Neural cell (in vitro differentiated cells): ENCODE data around the gene PRKAR1A. TPM values are rescaled to one million over a fixed set of nuclear protein-coding genes. Genes with fewer than 3 reads are reported as not detected.

Experiments used
- H2AFZ ChIP-seq: fragments of 200-600, 300-800 bp; sonication (generic), shearing (Covaris generic); 2 replicates; pipeline ENCODE4 v1.6.0; 2014; ENCODE audit warnings: low read depth, mild to moderate bottlenecking, antibody characterized with exemption, low read length, moderate library complexity
- H3F3A ChIP-seq: fragments of 200-600 bp; shearing (Covaris generic); 2 replicates; pipeline ENCODE4 v1.6.1; 2016; ENCODE audit warnings: mild to moderate bottlenecking, moderate library complexity, mixed read lengths, antibody characterized with exemption, low read length; ENCODE audit not compliant: insufficient read depth, poor library complexity, severe bottlenecking
- H3K27ac ChIP-seq: fragments of 200-600, 300-800 bp; sonication (generic), shearing (Covaris generic); 2 replicates; pipeline ENCODE4 v1.5.1; 2014; ENCODE audit warnings: mild to moderate bottlenecking, low read length, moderate library complexity
- H3K27me3 ChIP-seq: fragments of 300-800, 200-600 bp; sonication (generic), shearing (Covaris generic); 2 replicates; pipeline ENCODE4 v1.6.0; 2014; ENCODE audit warnings: mild to moderate bottlenecking, low read depth, low read length, moderate library complexity; ENCODE audit not compliant: insufficient read depth
- H3K36me3 ChIP-seq: fragments of 300-800, 200-600 bp; sonication (generic), shearing (Covaris generic); 2 replicates; pipeline ENCODE4 v1.5.1; 2014; ENCODE audit warnings: mild to moderate bottlenecking, antibody characterized with exemption, low read length, moderate library complexity; ENCODE audit not compliant: insufficient read depth
- H3K4me2 ChIP-seq: fragments of 300-800, 200-600 bp; sonication (generic), shearing (Covaris generic); 2 replicates; pipeline ENCODE4 v1.6.0; 2014; ENCODE audit warnings: mild to moderate bottlenecking, low read length
- H3K4me3 ChIP-seq: fragments of 300-800, 200-600 bp; sonication (generic), shearing (Covaris generic); 2 replicates; pipeline ENCODE4 v1.5.1; 2014; ENCODE audit warnings: mild to moderate bottlenecking, low read length, moderate library complexity
- H3K79me2 ChIP-seq: fragments of 200-600 bp; shearing (Covaris generic); replicated peaks from 2 replicates; pipeline ENCODE4 v1.6.0; 2014; ENCODE audit warnings: mild to moderate bottlenecking, low read length, moderate library complexity; ENCODE audit not compliant: insufficient read depth
- H3K9ac ChIP-seq: fragments of 300-800, 200-600 bp; sonication (generic), shearing (Covaris generic); 2 replicates; pipeline ENCODE4 v1.6.1; 2016; ENCODE audit warnings: mild to moderate bottlenecking, low read length, mixed read lengths
- H3K9me2 ChIP-seq: fragments of 200-600 bp; shearing (Covaris generic); 2 replicates; pipeline ENCODE4 v1.6.1; 2016; ENCODE audit warnings: mild to moderate bottlenecking, low read length, mixed read lengths; ENCODE audit not compliant: insufficient read depth
- H3K9me3 ChIP-seq: fragments of 200-600, 300-800 bp; sonication (generic), shearing (Covaris generic); 2 replicates; pipeline ENCODE4 v1.6.1; 2016; ENCODE audit warnings: mild to moderate bottlenecking, mixed run types, low read length, moderate library complexity, mixed read lengths
- H4K20me1 ChIP-seq: fragments of 200-600 bp; shearing (Covaris generic); 2 replicates; pipeline ENCODE4 v1.6.1; 2016; ENCODE audit warnings: mild to moderate bottlenecking, mixed run types; ENCODE audit not compliant: insufficient read depth
- EP300 ChIP-seq: fragments of 450-650 bp; conservative IDR thresholded peaks from 2 replicates; pipeline ENCODE4 v1.6.1; 2014; ENCODE audit warnings: antibody characterized with exemption, mild to moderate bottlenecking, moderate library complexity; ENCODE audit not compliant: poor library complexity, severe bottlenecking
- EZH2 ChIP-seq: fragments of 200-600, 300-800 bp; shearing (Covaris generic), sonication (generic); IDR thresholded peaks from 2 replicates; pipeline ENCODE4 v1.6.1; 2014; ENCODE audit warnings: antibody characterized with exemption, low read length, borderline replicate concordance, mild to moderate bottlenecking; ENCODE audit not compliant: insufficient read depth, poor library complexity, severe bottlenecking
- MXI1 ChIP-seq: fragments of 450-650 bp; conservative IDR thresholded peaks from 2 replicates; pipeline ENCODE4 v1.6.1; 2014; ENCODE audit warnings: antibody characterized with exemption, mild to moderate bottlenecking; ENCODE audit not compliant: poor library complexity, severe bottlenecking
- POLR2AphosphoS5 ChIP-seq: IDR thresholded peaks from 2 replicates; pipeline ENCODE4 v1.6.1; 2012
- RAD21 ChIP-seq: fragments of 450-650 bp; conservative IDR thresholded peaks from 2 replicates; pipeline ENCODE4 v1.6.1; 2014; ENCODE audit warnings: antibody characterized with exemption, mild to moderate bottlenecking, moderate library complexity
- SMC3 ChIP-seq: fragments of 450-650 bp; conservative IDR thresholded peaks from 2 replicates; pipeline ENCODE4 v1.6.1; 2014; ENCODE audit warnings: antibody characterized with exemption, mild to moderate bottlenecking, moderate library complexity; ENCODE audit not compliant: poor library complexity
- TAF1 ChIP-seq: IDR thresholded peaks from 2 replicates; pipeline ENCODE4 v1.6.1; 2012; ENCODE audit warnings: low read depth
- polyA plus RNA-seq: library from polyadenylated mRNA; depleted of rRNA; stranded (reverse); fragments of >200 nt; gene quantifications from 2 replicates; pipeline ENCODE4 v1.2.3, GENCODE V29; 2014
- TF ChIP-seq, protein P1 (sequence below): fragments of 450-650 bp; IDR thresholded peaks from 2 replicates; pipeline ENCODE4 v1.5.1; 2014; ENCODE audit warnings: antibody characterized with exemption, mild to moderate bottlenecking, moderate library complexity; ENCODE audit not compliant: poor library complexity, severe bottlenecking
- TF ChIP-seq, protein P2 (sequence below): IDR thresholded peaks from 2 replicates; pipeline ENCODE4 v1.6.1; 2012; ENCODE audit warnings: borderline replicate concordance

Gene PRKAR1A
- polyA plus RNA-seq, 1 donor from 2014 or later: 539 TPM

DNA sequence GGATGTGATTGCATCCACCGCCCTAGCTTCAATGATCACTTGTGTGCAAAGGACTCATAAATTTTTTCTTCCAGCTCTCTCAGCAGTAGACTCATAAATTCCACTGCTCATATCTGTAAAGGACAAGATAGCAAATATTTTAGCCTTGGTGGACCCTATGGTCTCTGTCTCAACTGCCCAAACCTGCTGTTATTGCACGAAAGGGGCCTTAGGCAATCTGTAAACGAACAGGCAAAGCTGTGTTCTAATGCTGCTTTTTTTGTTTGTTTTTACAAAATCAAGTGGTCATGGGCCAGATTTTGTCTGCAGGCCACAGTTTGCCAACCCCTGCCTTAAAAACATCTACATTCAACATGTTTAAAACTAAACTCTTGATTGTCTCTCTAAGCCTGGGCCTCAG is 54.8 kb downstream of the PRKAR1A start:
- no peaks in the 10 kb centered on the region for H3K79me2 ChIP-seq
- no peak overlapping the region for H3K4me3 ChIP-seq
- no peaks in the 10 kb centered on the region for H3K9me2 ChIP-seq
- no peak for TF ChIP-seq SMC3
- TF ChIP-seq, protein P1, sequence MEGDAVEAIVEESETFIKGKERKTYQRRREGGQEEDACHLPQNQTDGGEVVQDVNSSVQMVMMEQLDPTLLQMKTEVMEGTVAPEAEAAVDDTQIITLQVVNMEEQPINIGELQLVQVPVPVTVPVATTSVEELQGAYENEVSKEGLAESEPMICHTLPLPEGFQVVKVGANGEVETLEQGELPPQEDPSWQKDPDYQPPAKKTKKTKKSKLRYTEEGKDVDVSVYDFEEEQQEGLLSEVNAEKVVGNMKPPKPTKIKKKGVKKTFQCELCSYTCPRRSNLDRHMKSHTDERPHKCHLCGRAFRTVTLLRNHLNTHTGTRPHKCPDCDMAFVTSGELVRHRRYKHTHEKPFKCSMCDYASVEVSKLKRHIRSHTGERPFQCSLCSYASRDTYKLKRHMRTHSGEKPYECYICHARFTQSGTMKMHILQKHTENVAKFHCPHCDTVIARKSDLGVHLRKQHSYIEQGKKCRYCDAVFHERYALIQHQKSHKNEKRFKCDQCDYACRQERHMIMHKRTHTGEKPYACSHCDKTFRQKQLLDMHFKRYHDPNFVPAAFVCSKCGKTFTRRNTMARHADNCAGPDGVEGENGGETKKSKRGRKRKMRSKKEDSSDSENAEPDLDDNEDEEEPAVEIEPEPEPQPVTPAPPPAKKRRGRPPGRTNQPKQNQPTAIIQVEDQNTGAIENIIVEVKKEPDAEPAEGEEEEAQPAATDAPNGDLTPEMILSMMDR: no peak
- TF ChIP-seq, protein P2, sequence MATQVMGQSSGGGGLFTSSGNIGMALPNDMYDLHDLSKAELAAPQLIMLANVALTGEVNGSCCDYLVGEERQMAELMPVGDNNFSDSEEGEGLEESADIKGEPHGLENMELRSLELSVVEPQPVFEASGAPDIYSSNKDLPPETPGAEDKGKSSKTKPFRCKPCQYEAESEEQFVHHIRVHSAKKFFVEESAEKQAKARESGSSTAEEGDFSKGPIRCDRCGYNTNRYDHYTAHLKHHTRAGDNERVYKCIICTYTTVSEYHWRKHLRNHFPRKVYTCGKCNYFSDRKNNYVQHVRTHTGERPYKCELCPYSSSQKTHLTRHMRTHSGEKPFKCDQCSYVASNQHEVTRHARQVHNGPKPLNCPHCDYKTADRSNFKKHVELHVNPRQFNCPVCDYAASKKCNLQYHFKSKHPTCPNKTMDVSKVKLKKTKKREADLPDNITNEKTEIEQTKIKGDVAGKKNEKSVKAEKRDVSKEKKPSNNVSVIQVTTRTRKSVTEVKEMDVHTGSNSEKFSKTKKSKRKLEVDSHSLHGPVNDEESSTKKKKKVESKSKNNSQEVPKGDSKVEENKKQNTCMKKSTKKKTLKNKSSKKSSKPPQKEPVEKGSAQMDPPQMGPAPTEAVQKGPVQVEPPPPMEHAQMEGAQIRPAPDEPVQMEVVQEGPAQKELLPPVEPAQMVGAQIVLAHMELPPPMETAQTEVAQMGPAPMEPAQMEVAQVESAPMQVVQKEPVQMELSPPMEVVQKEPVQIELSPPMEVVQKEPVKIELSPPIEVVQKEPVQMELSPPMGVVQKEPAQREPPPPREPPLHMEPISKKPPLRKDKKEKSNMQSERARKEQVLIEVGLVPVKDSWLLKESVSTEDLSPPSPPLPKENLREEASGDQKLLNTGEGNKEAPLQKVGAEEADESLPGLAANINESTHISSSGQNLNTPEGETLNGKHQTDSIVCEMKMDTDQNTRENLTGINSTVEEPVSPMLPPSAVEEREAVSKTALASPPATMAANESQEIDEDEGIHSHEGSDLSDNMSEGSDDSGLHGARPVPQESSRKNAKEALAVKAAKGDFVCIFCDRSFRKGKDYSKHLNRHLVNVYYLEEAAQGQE: no peak
- TF ChIP-seq POLR2AphosphoS5: no peak
- TF ChIP-seq TAF1: no peak
- no peak for TF ChIP-seq EP300
- TF ChIP-seq MXI1: no peak
- no peak for TF ChIP-seq RAD21
- no peak for TF ChIP-seq EZH2
- H3K9ac ChIP-seq: no peak overlapping the region
- H4K20me1 ChIP-seq: no peaks in the 10 kb centered on the region
- no peak overlapping the region for H3K27ac ChIP-seq
- H3K4me2 ChIP-seq: no peak overlapping the region
- H3K27me3 ChIP-seq: no peaks in the 10 kb centered on the region
- no peaks in the 10 kb centered on the region for H3F3A ChIP-seq
- no peaks in the 10 kb centered on the region for H3K9me3 ChIP-seq
- H3K36me3 ChIP-seq: no peaks in the 10 kb centered on the region
- H2AFZ ChIP-seq: no peak overlapping the region

DNA sequence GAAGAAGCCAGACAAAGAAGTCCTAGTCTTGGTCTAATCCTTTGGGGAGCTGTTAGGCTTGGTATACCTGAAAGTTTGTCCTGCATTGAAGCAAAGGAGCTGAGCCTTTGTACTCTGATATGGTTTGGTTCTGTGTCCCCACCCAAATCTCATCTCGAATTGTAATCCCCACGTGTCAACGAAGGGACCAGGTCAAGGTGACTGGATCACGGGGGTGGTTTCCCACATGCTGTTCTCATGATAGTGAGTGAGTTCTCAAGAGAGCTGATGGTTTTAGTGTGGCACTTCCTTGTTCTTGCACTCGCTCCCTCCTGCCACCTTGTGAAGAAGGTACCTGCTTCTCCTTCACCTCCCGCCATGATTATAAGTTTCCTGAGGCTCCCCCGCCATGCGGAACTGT is 55.4 kb downstream of the PRKAR1A start:
- Histone ChIP-seq H3K9me3 (no peaks in the 10 kb centered on the region), H3K27me3 (no peaks in the 10 kb centered on the region), H3K36me3 (no peaks in the 10 kb centered on the region), H2AFZ (no peak overlapping the region), H3K9me2 (no peaks in the 10 kb centered on the region), H3K9ac (no peak overlapping the region), H4K20me1 (no peaks in the 10 kb centered on the region), H3K4me2 (no peak overlapping the region), H3F3A (no peaks in the 10 kb centered on the region), H3K79me2 (no peaks in the 10 kb centered on the region), H3K27ac (no peak overlapping the region), H3K4me3 (no peak overlapping the region)
- TF ChIP-seq SMC3: no peak

DNA sequence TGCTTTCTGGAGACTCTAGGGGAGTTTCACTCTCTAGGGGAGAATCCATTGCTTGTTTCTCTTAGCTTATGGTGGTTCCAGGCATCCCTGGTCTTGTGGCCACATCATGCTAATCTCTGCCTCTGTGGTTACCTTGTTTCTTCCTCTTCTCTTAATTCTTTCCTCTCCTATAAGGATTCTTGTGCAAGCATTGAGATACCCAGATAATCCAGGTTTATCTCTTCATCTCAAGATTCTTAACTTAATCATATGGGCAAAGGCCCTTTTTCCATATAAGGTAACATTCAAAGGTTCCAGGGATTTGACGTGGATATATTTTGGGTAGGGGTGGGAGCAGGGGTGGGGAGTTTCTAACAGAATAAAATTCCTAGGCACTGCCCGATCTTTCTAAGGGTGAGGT is 56.4 kb downstream of the PRKAR1A start:
- H3K9me3 ChIP-seq: no peaks in the 10 kb centered on the region

More for the DNA sequence above, 56.4 kb downstream of the PRKAR1A start:
- TF ChIP-seq SMC3 (no peak), MXI1 (no peak), POLR2AphosphoS5 (no peak)
- TF ChIP-seq, protein P2: no peak
- H3F3A ChIP-seq: no peaks in the 10 kb centered on the region
- H3K36me3 ChIP-seq: no peaks in the 10 kb centered on the region
- H3K4me2 ChIP-seq: no peak overlapping the region
- no peak overlapping the region for H2AFZ ChIP-seq
- H3K27ac ChIP-seq: no peak overlapping the region
- no peaks in the 10 kb centered on the region for H3K79me2 ChIP-seq
- no peak overlapping the region for H3K9ac ChIP-seq
- H4K20me1 ChIP-seq: no peaks in the 10 kb centered on the region
- no peaks in the 10 kb centered on the region for H3K9me2 ChIP-seq
- H3K27me3 ChIP-seq: no peaks in the 10 kb centered on the region
- no peak overlapping the region for H3K4me3 ChIP-seq
